ENCODE data around the gene CCL11. TPM values are rescaled to one million over a fixed set of nuclear protein-coding genes. Genes with fewer than 3 reads are reported as not detected.
"Not testable (repeated sequence)": the region's sequence is repeated elsewhere in the genome, so short reads cannot be mapped to it uniquely, and the experiment has no call there.

The CCL11 gene
- total and polyA plus RNA-seq, 3 donors from 2014 or later, result not detected

- Histone ChIP-seq H3K4me3 (no peak overlapping the region), H3K4me1 (no peaks in the 10 kb centered on the region), H3K9me3 (no peaks in the 10 kb centered on the region), H3K27ac (no peak overlapping the region), H3K27me3 (no peaks in the 10 kb centered on the region), H3K36me3 (ENCODE audit: low read depth, missing control alignments) (no peaks in the 10 kb centered on the region)
- TF ChIP-seq POLR2A (IDR thresholded peaks at IDR 0.05), result no peak
- no peak for TF ChIP-seq CTCF (IDR thresholded peaks at IDR 0.05)
- DNase-seq, result no peak
- whole genome bisulfite sequencing, 2 donors, result 76 to 85% methylated on average over 3 of the region's 3 CpGs
- intact Hi-C loops (cut with DNase I; ENCODE audit: low total_unique reads), result no loop called here
Measured at GRCh38 chr17:34318474-34318873, 32.9 kb downstream of the CCL11 start.

GRCh38 chr17:34319039-34319483, 33.5 kb downstream of the CCL11 start, which contains the start of gene CCL8:
Gene CCL8 (plus strand): TSS chr17:34319435. CDS start chr17:34319502, 67 bp downstream.
- Histone ChIP-seq H3K4me3 (no peak within 1 kb of the TSS), H3K36me3 (ENCODE audit: low read depth, missing control alignments) (no peaks in the 10 kb centered on the region), H3K4me1 (no peaks in the 10 kb centered on the region), H3K27me3 (no peaks in the 10 kb centered on the region), H3K9me3 (no peaks in the 10 kb centered on the region), H3K27ac (no peak within 1 kb of the TSS)
- TF ChIP-seq POLR2A (IDR thresholded peaks at IDR 0.05), result no peak
- TF ChIP-seq CTCF (IDR thresholded peaks at IDR 0.05), result no peak
- DNase-seq, result no peak
- intact Hi-C loops (cut with DNase I; ENCODE audit: low total_unique reads), result no loop called here
- 55 to 70% methylated on average over 2 of the region's 2 CpGs for WGBS, 2 donors

GRCh38 chr17:34321964-34322363, 36.4 kb downstream of the CCL11 start:
- TF ChIP-seq POLR2A (IDR thresholded peaks at IDR 0.05) (no peak), CTCF (IDR thresholded peaks at IDR 0.05) (no peak)
- Histone ChIP-seq H3K27me3 (no peaks in the 10 kb centered on the region), H3K4me3 (no peak overlapping the region), H3K4me1 (no peaks in the 10 kb centered on the region), H3K9me3 (no peaks in the 10 kb centered on the region), H3K27ac (no peak overlapping the region), H3K36me3 (ENCODE audit: low read depth, missing control alignments) (no peaks in the 10 kb centered on the region)
- no peak for DNase-seq
- intact Hi-C loops (cut with DNase I; ENCODE audit: low total_unique reads), result no loop called here

- H3K27me3 ChIP-seq; intact Hi-C loops (cut with DNase I; ENCODE audit: low total_unique reads); H3K9me3 ChIP-seq; H3K36me3 ChIP-seq (ENCODE audit: low read depth, missing control alignments); H3K4me3 ChIP-seq; DNase-seq; H3K27ac ChIP-seq; H3K4me1 ChIP-seq: not testable (repeated sequence)
- WGBS, 2 donors, result 55 to 58% methylated on average over 4 of the region's 4 CpGs
Measured at GRCh38 chr17:34327580-34327979, 42.0 kb downstream of the CCL11 start.

- no peaks in the 10 kb centered on the region for H3K9me3 ChIP-seq
- H3K27ac ChIP-seq, result no peak overlapping the region
- no peaks in the 10 kb centered on the region for H3K27me3 ChIP-seq
- TF ChIP-seq POLR2A (IDR thresholded peaks at IDR 0.05) (no peak), CTCF (IDR thresholded peaks at IDR 0.05) (no peak)
- intact Hi-C loops (cut with DNase I; ENCODE audit: low total_unique reads), result no loop called here
- no peak for DNase-seq
- H3K36me3 ChIP-seq (ENCODE audit: low read depth, missing control alignments), result no peaks in the 10 kb centered on the region
- WGBS, 2 donors, result 85 to 94% methylated on average over 1 of the region's 1 CpG
- H3K4me1 ChIP-seq, result no peaks in the 10 kb centered on the region
- no peak overlapping the region for H3K4me3 ChIP-seq
Measured at GRCh38 chr17:34337701-34338100, 52.2 kb downstream of the CCL11 start.

Other genes starting within 250 kb of the CCL11 start
- gene CCL2, start 30.5 kb upstream of the CCL11 start, total RNA-seq, result 1 to 10 TPM; 1.0 to 4.4 TPM
- gene CCL2, start 30.5 kb upstream of the CCL11 start, polyA plus RNA-seq (ENCODE audit: insufficient read depth, low read depth, low replicate concordance), result 35.8 TPM
- gene CCL7, start 15.5 kb upstream of the CCL11 start, total RNA-seq, result not detected
- gene CCL7, start 15.5 kb upstream of the CCL11 start, polyA plus RNA-seq (ENCODE audit: insufficient read depth, low read depth, low replicate concordance), result not detected
- under 1 TPM; 0.39 to 0.56 TPM for gene CCL8, start 33.7 kb downstream of the CCL11 start, total RNA-seq
- gene CCL8, start 33.7 kb downstream of the CCL11 start, polyA plus RNA-seq (ENCODE audit: insufficient read depth, low read depth, low replicate concordance), result 5.0 TPM
- not detected for gene CCL13, start 70.7 kb downstream of the CCL11 start, total RNA-seq
- 5.2 TPM for gene CCL13, start 70.7 kb downstream of the CCL11 start, polyA plus RNA-seq (ENCODE audit: insufficient read depth, low read depth, low replicate concordance)
- gene CCL1, start 77.5 kb downstream of the CCL11 start, total RNA-seq, result 1 to 10 TPM in 1 of 2 donors, not detected in 1; 1.5 TPM
- gene CCL1, start 77.5 kb downstream of the CCL11 start, polyA plus RNA-seq (ENCODE audit: insufficient read depth, low read depth, low replicate concordance), result not detected